HG03378 (cell line): ENCODE measurements around the gene TSPAN31.
"Not testable (repeated sequence)": the region's sequence is repeated elsewhere in the genome, so short reads cannot be mapped to it uniquely, and the experiment has no call there.

ENCODE experiments used
- ATAC-seq: cut with Tn5 transposase; IDR thresholded peaks from one replicate; pipeline ENCODE4 v1.9.1; 2021; ENCODE audit warnings: mild to moderate bottlenecking, moderate library complexity; ENCODE audit not compliant: unreplicated experiment

The TSPAN31 gene

GRCh38 chr12:57721846-57722608 is 22.8 kb upstream of the TSPAN31 start:
- not testable (repeated sequence) for ATAC-seq

- no peak for ATAC-seq
Measured at GRCh38 chr12:57722716-57723629, 21.9 kb upstream of the TSPAN31 start.

DNA sequence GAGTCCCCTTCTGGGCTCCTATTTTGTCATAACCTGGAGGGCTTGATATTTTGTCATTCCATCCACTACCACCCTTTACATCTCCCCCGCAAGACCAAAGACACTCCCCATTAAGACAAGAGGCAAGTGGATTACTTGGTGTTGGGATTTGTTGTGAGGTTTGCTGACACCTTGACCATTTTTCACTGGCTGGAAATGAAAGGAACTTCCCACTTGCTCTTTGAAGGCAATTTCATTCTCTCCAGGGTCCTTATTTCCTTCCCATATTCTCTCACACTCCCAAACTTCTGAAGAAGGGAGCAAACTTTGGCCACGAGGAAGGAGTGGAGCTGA is 21.2 kb upstream of the TSPAN31 start:
- no peak for ATAC-seq

- ATAC-seq, result no peak
Measured at GRCh38 chr12:57724003-57724935, 20.6 kb upstream of the TSPAN31 start.

- ATAC-seq, result no peak
Measured at GRCh38 chr12:57724936-57725740, 19.7 kb upstream of the TSPAN31 start.

GRCh38 chr12:57725851-57726150 is 19.0 kb upstream of the TSPAN31 start:
- no peak for ATAC-seq

DNA sequence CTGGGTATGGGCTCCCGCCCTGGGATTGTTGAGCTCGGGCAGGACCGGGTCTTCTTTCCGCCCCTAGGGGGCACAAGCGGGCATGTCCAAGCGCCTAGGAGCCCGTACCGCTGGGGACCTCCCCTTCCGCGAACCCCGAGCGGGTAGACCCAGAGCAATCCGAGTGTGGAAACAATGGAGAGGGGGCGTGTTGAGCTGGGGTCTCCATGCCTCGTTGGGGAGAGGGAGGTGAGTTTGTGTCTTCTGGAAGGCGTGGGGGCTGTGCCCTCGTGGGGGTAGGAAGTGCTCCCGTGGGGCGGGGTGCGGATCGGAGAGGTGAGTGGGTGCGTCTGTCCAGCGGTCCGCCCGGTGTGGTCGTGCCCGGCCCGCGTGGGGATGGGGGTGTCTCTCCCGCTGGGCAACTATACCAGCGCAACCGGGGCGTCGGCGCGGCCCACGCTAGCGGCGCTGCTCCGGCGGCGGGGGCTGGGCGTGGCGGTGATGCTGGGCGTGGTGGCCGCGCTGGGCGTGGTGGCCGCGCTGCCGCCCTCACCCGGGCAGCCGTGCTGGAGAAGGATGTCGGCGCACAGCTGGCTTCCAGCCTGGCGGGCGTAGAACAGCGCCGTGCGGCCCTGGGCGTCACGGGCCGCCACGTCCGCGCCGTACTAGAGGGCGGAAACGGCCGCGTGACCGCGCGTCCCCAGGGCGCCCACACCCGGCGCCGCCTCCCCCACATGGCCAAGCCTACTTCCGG is 18.5 kb upstream of the TSPAN31 start:
- no peak for ATAC-seq

DNA sequence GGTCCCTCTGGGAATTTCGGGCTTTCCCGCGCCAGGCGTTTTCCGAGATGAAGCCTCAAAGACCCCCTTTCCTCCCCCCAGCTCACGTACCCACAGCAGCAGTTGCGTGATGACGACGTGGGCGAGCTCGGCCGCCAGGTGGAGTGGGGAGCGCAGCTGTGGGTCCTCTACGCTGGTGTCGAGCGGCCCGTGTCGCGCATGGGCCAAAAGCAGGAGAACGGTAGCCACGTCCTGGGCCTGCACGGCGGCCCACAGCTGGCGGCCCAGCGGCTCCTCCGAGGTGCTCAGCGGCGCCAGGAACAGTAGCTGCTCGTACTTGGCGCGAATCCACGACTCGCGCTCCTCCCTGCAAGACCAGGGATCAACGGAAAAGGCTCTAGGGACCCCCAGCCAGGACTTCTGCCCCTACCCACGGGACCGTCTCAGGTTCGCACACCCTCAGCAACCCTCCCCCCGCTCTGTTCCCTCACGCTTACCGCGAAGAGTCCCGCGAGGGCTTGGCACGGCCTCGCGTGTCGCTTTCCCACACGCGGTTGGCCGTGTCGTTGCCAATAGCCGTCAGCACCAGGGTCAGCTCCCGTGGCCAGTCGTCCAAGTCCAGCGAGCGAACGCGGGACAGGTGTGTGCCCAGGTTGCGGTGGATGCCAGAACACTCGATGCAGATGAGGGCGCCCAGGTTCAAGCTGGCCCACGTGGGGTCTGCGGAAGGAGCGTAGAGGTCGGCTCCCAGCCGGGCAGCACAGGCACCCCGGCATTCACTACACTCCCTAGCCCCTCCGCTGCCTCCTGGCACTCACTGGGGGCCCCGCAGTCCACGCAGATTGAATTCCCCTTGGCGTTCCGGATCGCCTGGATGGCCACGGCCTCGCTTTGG is 17.7 kb upstream of the TSPAN31 start:
- no peak for ATAC-seq

GRCh38 chr12:57727758-57728395 is 17.0 kb upstream of the TSPAN31 start:
- no peak for ATAC-seq

- no peak for ATAC-seq
Measured at GRCh38 chr12:57729321-57729844, 15.5 kb upstream of the TSPAN31 start.

- ATAC-seq, result no peak
Measured at GRCh38 chr12:57730336-57731067, 14.3 kb upstream of the TSPAN31 start.

DNA sequence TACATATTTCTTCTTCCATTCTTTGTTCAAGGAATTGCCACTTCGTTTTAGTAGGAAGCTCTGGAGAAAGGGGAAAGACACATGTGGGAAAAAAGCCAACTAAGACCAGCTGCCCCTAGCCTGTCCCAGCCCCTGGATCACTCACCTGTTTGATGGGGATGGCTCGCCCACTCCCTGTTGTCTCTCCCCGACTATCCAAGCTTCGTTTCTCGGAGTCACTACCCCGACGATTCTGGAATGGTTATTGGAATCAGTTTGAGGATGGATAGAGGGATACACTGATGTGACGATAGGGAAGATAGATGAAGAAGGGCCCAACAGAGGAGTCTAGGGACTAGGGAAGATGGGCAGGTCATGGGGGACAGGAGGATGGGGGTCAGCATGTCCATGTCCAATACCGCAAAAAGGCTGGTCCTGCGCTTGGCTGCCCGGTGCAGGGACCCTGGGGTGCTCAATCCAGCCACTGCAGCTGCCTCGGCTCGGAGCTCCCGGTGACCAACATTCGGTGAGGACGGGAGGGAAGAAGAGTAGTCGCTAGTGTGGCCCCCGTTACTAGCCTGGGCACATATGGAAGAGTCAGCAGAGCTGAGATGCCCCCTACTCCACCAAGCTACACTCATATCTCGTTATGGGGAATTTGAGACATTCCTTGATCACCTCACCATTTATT is 13.3 kb upstream of the TSPAN31 start:
- no peak for ATAC-seq

DNA sequence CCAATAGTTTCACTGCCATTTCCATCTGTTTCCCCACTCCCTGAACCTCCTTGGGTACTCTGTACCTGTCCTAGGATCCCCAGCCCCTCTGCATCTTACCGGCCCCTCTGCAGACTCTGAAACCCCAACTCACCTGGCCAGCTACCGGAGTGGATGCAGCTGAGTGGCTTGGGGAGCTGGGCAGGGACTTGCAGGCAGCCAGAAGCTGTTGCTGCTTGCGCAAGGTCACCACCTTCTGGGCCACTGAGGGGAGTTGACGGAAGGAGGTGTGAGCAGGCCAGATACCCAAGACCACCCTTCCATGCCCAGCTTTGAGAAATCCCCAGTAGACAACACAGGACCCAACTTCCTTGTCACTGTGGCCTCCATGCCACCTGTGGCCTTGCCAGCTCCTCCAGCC is 12.6 kb upstream of the TSPAN31 start:
- ATAC-seq, result no peak

- ATAC-seq, result no peak
Measured at GRCh38 chr12:57732726-57733593, 11.9 kb upstream of the TSPAN31 start.

GRCh38 chr12:57733928-57734327 is 10.9 kb upstream of the TSPAN31 start:
- ATAC-seq, result no peak

- ATAC-seq, result no peak
Measured at GRCh38 chr12:57734591-57734990, 10.2 kb upstream of the TSPAN31 start.
